HG03457 (cell line): ENCODE results near the gene RIIAD1.
"Not testable (repeated sequence)": the region's sequence is repeated elsewhere in the genome, so short reads cannot be mapped to it uniquely, and the experiment has no call there.

ENCODE experiments used
- ATAC-seq: cut with Tn5 transposase; IDR thresholded peaks from one replicate; pipeline ENCODE4 v1.9.1; 2021; ENCODE audit warnings: moderate number of reproducible peaks; ENCODE audit not compliant: unreplicated experiment

The RIIAD1 gene, protein sequence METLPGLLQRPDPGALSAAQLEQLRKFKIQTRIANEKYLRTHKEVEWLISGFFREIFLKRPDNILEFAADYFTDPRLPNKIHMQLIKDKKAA

DNA sequence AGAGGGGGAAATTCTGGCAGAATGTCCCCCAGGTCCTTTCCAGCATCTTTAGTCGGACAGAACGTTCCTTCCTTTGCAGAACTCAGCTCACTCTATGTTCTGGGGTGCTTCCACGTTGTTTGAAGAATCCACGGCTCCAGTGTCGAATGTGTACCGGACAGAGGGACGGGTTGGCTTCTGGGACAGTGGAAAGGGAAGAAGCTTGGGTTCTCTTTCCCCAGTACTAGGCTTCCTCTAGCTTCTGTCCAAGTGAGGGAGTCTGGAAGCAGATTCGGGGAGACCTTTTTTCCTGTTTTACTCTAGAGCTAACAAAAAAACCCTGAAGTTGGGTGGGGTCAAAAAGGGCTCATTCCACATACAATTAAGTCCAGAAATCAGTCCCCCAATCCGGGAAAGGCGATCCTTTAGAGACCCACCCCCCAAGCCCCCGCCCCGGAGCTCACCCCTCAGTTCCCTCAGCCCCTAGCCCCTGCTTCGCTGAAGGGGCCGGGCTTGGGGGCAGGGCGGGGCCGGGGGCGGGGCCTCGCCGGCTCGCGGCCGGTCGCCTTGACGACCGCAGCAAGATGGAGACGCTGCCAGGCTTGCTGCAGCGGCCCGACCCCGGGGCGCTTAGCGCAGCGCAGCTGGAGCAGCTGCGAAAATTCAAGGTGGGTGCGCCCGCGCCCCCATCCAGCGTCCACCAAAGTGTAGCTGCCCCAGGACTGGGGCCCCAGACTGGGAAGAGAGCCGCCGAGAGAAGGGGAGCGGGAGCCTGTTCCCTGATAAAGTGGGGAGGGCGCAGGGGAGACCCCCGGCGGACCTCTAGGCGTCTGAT lies at the start of gene RIIAD1:
RIIAD1 (plus strand) TSS at position 549 of the 814 bp plus-strand sequence; CDS start at position 564, 15 bp downstream.
- ATAC-seq = no peak

DNA sequence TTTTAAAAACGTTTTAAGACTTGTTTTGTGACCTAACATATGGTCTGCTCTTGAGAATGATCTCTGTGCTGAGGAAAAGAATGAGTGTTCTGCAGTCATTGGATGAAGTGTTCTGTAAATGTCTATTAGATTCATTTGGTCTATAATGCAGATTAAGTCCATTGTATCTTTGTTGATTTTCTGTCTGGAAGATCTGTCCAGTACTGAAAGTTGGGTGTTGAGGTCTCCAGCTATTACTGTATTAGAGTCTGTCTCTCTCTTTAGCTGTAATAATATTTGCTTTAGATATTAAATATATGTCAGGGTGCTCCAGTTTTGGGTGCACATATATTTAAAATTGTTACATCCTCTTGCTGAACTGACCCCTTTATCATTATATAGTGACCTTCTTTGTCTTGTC lies 47.9 kb upstream of the RIIAD1 start:
- ATAC-seq = no peak

DNA sequence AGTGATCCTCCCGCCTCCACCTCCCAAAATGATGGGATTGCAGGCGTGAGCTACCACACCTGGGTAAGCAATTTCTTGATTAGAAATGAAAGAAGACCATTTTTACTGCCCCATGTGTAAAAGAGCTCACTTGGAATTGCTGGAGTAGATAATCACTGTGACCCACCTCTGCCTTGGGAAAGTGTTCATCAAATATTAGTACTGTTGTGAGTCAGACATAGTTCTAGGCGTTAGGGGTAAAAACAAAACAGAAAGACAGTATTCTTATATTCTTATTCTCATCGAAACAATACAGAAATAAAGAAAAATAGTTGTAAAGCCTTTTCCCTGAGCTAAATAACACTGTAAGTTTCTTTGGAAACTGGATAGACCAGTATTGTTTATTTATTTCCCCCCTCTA lies 40.9 kb upstream of the RIIAD1 start:
- no peak for ATAC-seq

DNA sequence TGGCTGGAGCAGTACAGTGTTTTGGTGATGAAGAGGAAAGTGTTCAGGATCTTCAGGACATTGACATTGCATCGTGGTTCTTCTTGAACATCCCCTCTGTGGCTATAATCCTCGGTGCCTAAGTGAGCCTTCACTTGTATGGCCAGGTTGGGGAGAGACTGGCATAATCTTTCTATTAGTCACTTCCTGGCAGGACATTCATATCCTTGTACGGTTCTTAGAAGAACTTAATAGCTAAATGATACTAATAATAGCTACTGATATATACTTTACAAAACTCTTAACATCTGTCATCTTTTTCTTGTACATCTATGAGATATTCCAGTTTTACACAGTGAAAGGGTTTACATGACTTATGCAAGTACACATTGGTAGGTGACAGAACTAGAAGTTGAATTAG lies 40.5 kb upstream of the RIIAD1 start:
- ATAC-seq = no peak

DNA sequence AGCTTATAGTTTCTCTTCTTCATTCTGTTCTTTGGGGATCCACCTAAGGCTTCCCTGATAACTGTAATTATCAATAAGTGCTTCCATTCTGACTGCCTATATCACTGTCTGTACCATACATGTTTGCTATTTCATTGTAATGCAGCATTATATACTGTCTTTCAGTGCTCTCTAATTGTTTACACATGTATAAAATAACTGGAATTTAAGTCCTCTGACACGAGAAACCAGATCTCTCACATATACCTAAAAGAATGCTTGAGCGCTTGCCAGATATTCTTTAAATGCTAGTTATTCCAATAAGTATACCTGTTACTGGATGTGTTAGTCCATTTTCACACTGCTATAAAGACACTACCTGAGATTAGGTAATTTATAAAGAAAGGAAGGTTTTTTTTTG lies 39.4 kb upstream of the RIIAD1 start:
- no peak for ATAC-seq

DNA sequence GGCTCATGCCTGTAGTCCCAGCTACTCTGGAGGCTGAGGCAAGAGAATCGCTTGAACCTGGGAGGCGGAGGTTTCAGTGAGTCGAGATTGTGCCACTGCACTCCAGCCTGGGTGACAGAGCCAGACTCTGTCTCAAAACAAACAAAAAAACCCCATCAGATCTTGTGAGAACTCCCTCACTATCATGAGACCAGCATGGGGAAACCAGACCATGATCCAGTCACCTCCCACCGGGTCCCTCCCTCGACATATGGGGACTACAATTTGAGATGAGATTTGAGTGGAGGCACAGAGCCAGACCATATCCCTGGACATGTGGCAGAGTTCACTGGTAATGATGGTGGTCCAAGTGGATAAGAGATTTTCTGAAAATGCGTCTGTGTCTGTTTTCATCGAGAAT lies 38.4 kb upstream of the RIIAD1 start:
- not testable (repeated sequence) for ATAC-seq

DNA sequence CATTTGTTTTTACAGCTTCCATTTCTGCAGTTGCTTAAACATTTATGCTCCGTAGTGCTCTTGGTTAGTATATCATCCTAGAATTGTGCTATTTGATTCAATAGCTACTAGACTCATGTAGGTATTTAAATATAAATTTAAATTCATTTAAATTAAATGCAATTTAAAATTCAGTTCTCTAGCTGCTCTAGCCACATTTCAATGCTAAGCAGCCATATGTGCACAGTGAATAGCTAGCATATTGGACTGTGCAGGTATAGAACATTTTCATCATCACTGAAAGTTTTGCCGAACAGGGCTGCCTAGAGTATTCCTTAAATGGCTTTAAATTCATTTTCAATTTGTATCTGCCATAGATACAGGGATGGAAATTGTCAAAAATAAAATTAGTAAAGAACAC lies 37.2 kb upstream of the RIIAD1 start:
- ATAC-seq = no peak

DNA sequence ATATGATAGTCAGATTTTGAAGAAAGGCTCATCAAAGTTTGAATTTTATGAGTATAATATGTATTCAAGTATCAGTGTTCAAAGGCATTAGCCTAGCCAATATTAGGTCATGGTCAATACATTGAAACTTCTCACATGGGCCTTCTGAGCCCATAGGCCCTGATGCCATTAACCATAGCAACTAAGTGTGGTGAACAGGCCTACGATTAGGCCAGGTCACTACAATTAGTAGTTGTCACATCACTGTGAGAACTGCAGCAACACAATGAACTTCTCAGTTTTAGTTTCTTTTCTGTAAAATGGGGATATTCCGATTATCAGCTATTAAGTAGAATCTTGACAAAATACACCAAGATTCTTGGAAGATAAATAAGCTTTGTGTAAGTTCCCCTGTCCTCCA lies 34.8 kb upstream of the RIIAD1 start:
- no peak for ATAC-seq

DNA sequence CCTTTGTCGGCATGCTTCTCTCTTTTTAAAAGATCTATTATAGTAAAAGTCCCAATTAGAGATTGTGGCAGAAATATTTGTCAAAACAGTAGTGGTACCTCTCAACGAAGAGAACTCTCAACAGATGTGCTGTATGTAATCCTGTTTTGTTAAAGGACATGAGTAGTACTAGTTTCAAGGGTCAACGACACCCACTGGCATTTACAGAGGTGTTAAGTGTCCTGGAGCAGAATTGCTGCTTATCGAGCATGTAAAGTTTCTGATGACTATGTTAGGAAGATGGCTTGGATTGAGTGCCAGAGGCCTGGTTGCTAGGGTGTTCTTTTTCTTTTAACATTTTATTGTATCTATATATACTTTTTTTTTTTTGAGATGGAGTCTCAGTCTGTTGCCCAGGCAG lies 31.8 kb upstream of the RIIAD1 start:
- ATAC-seq = no peak

DNA sequence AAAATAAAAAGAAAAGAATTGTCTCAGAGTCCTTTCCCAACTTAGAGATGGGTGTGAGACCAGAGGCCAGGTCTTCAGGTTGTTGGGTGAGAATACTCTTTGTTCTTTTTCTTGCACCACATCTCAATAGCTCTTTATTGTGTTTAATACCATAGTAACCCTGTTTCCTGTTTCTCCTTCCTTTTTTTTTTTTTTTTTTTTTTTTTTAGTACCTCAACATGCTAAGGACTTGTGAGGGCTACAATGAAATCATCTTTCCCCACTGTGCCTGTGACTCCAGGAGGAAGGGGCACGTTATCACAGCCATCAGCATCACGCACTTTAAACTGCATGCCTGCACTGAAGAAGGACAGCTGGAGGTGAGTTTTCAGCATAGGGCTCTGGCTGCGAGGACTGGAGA lies 29.1 kb upstream of the RIIAD1 start:
- no peak for ATAC-seq

DNA sequence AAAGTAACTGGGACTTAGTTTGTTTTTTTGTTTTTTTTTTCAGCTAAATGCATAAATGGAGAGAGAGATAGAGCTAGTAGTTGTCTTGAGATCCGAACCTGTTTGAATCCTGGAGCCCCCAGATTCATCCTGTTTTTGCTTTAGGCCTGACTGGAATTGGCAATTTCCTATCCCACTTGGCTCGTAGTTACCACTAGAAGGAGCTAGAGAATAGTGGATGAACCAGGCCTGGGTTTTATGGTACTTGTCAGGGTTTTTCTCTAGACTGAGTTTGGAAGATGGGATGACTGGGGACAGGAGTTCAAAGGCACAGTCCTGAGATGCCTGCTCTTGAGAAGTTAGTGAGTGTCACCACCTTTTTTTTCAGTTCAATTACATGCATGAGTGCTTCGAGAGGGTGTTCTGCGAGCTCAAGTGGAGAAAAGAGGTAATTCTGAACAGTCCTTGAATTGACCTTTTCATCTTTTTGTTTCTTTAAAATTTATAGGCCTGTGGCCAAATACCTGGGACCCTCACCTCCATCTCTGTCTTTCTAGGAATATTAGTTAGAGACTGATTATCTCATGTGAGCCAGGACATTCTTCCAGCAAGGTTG lies 28.2 kb upstream of the RIIAD1 start:
- no peak for ATAC-seq

DNA sequence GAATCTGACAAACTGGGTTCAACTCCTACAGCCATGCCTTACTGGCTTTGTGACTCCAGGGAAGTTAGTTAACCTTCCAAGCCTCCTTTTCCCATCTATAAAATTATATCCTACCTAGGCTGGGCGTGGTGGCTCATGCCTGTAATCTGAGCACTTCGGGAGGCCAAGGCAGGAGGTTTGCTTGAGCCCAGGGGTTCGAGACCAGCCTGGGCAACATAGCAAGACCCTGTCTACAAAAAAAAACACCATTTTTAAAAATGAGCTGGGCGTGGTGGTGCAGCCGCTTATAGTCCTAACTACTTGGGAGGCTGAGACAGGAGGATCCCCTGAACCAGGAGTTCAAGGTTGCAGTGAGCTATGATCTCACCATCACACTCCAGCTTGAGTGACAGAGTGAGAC lies 19.8 kb upstream of the RIIAD1 start:
- no peak for ATAC-seq

DNA sequence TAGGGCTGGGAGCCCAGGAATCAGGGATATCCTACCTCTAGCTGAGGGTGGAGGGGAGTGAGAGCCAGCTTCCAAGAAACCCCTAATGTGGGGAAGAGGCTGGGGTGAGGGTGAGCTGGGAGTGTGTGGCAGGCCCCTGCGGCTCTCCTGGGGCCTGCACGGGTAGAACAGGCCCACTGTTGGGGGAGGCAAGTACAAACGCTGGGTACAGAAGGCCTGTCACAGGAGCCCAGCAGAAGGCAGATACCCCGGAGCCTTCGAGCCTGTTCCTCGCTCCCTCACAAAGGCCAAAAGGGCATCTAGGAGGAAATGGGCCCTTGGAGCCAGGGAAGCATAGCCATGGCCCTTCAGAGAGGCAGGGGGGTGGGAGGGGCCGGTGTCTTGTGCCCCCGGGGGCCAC lies 18.4 kb upstream of the RIIAD1 start:
- no peak for ATAC-seq

DNA sequence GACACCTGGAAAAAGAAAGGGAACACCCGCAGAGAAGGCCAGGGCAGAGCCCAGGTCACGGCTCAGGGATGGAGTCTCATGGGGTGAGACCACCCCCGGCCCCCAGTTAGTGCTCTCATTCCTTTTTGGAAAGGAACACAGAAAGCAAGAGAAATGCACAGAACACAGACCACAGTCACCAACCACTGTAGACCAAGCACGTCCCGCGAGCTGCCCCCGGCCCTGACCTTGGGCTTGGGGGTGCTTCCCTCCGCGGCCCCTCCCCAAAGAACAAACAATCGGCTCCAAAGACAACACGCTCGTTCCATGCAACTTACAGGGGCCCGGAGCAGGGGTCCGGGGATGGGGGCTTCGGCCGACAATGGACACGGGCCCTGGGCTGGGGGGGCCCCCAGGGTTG lies 17.5 kb upstream of the RIIAD1 start:
- no peak for ATAC-seq

DNA sequence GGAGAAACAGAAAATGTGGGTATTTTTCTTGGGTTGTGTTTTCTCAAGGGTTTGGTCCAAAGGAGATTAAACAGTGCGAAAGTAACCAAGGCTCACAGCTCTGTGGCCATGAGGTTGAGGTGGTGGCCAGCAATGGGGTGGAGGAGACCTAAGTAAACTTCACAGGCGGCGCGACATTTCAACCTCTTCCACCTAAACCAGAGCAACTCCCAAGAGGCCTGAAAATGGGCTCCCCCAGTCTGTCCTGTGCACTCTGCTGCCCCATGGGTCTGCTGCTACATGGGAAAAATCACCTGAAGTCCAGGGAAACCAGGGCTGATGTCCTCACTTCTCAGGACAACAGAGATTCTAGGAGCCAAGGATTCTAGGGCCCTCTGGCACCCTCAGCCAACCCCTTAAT lies 17.1 kb upstream of the RIIAD1 start:
- ATAC-seq = no peak

DNA sequence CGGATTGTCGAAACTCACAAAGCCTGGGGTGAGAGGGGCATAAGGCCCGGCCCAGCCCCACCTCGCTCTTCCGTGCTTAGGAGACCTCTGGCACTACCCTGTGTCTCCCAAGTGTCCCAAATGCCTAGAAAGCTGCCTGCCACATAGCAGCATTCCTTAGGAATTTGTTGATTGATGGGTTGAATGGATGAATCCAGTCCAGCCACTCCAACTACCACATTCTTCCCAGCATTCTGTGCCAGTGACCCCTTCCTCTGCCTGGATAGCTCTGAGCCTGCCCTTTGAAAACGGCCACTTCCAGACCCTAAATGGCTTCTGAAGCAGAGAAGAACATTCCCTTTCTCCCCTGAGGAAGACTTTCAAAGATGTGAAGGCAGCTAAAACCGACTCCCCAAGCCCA lies 16.2 kb upstream of the RIIAD1 start:
- ATAC-seq = no peak

DNA sequence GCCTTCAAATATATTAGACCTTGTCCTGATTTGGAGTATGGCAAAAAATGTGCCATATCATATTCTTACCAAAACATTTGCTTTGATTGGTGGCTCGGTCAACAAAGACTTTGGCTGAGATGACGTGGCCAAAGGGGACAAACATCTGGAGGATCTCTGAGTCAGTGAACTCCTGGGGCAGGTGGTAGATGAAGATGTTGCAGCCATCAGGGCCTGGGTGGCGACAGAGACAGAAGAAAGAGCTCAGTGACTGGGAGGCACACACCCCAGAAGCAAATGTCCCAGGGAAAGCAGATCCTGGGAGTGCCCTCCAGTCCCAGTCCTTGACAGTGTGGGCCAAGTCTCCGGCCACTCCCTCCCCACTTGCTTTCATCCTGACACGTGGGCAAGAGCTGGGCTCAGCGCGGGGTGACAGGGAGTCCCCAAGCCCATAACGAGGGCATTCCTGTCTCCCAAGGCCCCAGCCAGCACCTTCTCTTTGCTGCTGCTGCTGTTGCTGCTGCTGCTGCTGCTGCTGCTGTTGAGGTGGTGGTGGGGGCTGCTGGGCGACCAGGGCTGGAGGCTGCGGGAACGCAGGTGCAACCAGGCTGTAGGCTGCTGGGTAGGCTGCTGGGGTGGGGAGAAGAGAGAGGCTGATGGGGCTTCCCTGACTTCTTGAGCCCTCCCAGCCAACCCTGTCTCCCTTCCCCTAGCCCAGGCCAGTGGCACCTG lies 15.4 kb upstream of the RIIAD1 start:
- no peak for ATAC-seq

DNA sequence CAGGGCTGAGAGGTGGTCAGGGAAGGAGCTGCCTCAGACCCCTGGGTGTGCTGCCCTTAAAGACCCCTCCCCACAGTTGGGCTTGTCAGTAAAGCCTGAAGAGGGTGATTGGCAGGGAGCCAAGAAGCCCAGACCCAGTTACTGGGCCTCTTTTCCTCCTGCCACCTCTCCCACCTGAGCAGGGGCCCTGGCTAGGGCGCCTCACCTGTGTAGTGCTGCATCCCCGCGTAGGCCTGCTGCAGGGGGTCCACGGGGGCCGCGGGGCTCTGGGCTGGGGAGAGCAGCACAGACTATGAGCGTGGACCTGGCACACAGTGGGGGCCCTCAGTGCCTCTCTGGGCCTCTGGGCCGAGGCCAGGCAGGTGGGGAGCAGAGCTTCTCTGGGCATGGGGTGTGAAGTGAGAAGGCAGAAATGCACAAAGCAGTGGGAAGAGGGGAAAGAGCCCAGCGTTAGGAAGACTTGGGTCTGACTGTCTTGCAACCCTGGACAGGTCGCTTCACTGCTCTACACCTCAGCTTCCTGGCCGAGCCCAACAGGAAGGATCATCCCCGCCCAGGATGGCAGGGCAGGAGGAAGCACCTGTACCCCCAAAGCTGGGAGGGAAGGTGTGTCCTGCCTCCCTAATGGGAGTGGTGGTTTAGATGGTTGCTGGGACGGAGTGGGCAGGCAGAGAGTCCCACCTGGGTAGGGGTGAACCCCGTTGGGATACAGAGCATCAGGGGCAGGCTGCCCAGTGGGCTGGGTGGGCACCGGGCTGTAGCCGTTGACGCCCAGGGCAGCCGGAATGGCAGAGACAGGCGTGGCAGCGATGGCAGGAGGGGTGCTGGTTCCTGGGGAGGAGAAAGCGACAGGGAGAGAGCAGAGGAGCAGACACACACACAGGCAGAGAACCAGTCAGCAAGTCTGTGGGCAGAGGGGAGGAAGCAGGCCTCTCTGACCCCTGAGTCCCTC lies 14.6 kb upstream of the RIIAD1 start:
- no peak for ATAC-seq

DNA sequence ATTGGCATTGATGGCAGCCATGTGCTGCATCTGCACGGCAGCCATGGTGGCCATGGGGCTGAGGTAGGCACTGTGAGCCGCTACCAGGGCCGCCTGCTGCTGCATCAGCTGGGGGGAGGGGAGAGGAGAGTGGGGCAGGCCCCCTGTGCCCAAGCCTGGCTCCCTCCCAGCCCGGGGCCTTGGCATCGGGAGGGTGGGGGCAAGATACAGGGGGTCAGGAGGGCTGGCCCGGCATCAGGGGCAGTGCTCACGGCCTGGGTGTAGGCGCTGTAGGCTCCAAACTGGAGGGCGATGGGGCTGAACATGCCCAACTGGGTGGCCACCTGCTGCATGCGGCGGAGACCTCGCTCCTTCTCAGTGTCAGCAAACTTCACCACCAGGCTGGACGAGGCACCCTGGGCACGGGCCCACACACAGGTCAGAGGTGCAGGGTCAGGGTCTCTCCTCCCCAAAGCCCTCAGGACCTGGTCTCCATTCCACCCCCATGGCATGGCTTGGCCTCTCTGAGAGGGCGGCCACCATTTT lies 13.7 kb upstream of the RIIAD1 start:
- no peak for ATAC-seq

DNA sequence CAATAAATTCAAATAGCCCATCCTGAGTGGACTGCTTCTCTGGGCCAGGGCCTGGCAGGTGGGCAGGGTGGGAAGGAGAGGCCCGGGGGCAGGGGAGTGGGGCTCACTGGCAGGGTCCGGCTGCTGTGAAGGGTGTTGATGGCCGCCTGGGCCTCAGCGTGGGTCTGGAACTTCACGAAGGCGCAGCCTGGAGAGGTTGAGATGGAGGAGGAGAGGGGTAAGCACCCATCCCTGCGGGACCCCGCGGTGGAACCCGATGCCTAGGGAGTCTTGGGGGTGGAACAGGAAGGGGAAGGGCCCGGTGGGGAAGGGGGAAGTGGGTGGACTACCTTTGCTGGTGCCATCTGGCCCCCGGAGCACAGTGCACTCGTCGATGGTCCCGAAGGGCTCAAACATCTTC lies 12.4 kb upstream of the RIIAD1 start:
- no peak for ATAC-seq
